ENCODE measurements around the gene GLYATL1B. TPM values are rescaled to one million over a fixed set of nuclear protein-coding genes. Genes with fewer than 3 reads are reported as not detected.

Gene GLYATL1B
- polyA plus RNA-seq, 1 donor (not counting 4 experiments of a cell fraction or from before 2014, with no cell fraction given) = not detected

GRCh38 chr11:59115553-59115952, 29.4 kb downstream of the GLYATL1B start:
- H3K4me2 ChIP-seq (ENCODE audit: control insufficient read depth, extremely low read depth, insufficient read depth, low read depth, low read length) = no peak overlapping the region
- no peaks in the 10 kb centered on the region for H3K9me3 ChIP-seq (ENCODE audit: control insufficient read depth, low read depth, low read length)
- peaks cover 0 to 5% of the 10 kb centered on the region in 2 experiments for H3K36me3 ChIP-seq (ENCODE audit: control insufficient read depth in 2 of 2, extremely low read depth in 1 of 2, insufficient read depth in 2 of 2, low read length in 2 of 2)
- no peaks in the 10 kb centered on the region for H3K27me3 ChIP-seq (ENCODE audit: control insufficient read depth, extremely low read depth, insufficient read depth, low read length)
- no peak for FAIRE-seq
- H3K4me3 ChIP-seq (ENCODE audit: control insufficient read depth in 2 of 3, extremely low read depth in 1 of 3, insufficient read depth in 2 of 3, low read depth in 1 of 3, low read length in 3 of 3) = no peak overlapping the region
- H3K79me2 ChIP-seq (ENCODE audit: control insufficient read depth, insufficient read depth, low read length) = no peaks in the 10 kb centered on the region
- dilution Hi-C loops (cut with MboI; ENCODE audit: extremely low pct_ligation_motif_present, low sequenced_read_pairs) = no loop called here
- TF ChIP-seq EZH2 (IDR thresholded peaks at IDR 0.05; ENCODE audit: low read length) (no peak), CTCF (optimal IDR thresholded peaks at IDR 0.05 in 1 of 3, IDR thresholded peaks at IDR 0.05 in 1 of 3, conservative IDR thresholded peaks at IDR 0.05 in 1 of 3; ENCODE audit: extremely low read depth in 1 of 3, insufficient read depth in 2 of 3, low read length in 3 of 3) (no peak)
- H3K27ac ChIP-seq (ENCODE audit: control insufficient read depth, insufficient read depth, low read length) = no peak overlapping the region
- no peak overlapping the region for H2AFZ ChIP-seq (ENCODE audit: control insufficient read depth, low read length)
- no peak overlapping the region for H3K9ac ChIP-seq (ENCODE audit: control insufficient read depth, extremely low read depth, insufficient read depth, low read length)
- no peak for DNase-seq (ENCODE audit: low read depth, low spot score)
- H3K9me1 ChIP-seq (ENCODE audit: control insufficient read depth, extremely low read depth, insufficient read depth, low read length) = peaks cover 2% of the 10 kb centered on the region
- peaks cover 6% of the 10 kb centered on the region for H3K4me1 ChIP-seq (ENCODE audit: control insufficient read depth, extremely low read depth, insufficient read depth, low read length)
- H4K20me1 ChIP-seq (ENCODE audit: control insufficient read depth, extremely low read depth, insufficient read depth, low read length) = no peaks in the 10 kb centered on the region

DNA sequence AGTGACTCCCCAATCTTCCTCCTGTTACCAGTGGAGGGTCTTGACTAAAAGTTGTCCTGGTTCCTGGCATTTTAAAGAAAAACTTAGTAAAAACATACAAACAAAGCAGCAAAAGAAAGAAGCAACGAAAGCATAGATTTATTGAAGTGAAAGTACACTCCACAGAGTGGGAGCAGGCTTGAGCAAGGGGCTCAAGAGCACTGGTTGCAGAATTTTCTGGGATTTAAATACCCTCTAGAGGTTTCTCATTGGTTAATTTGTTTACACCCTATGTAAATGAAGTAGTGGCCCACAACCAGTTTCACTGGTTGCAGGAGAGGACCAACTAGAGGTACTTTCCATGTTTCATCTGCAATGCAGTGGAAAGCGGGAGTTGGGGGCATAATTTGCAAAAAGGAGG, 31.7 kb downstream of the GLYATL1B start:
- H4K20me1 ChIP-seq (ENCODE audit: control insufficient read depth, extremely low read depth, insufficient read depth, low read length) = no peaks in the 10 kb centered on the region
- H2AFZ ChIP-seq (ENCODE audit: control insufficient read depth, low read length) = no peak overlapping the region
- H3K4me3 ChIP-seq (ENCODE audit: control insufficient read depth in 2 of 3, extremely low read depth in 1 of 3, insufficient read depth in 2 of 3, low read depth in 1 of 3, low read length in 3 of 3) = no peak overlapping the region
- H3K79me2 ChIP-seq (ENCODE audit: control insufficient read depth, insufficient read depth, low read length) = no peaks in the 10 kb centered on the region
- no peak for FAIRE-seq
- dilution Hi-C loops (cut with MboI; ENCODE audit: extremely low pct_ligation_motif_present, low sequenced_read_pairs) = no loop called here
- TF ChIP-seq EZH2 (IDR thresholded peaks at IDR 0.05; ENCODE audit: low read length) = no peak
- no peak for TF ChIP-seq CTCF (optimal IDR thresholded peaks at IDR 0.05 in 1 of 3, IDR thresholded peaks at IDR 0.05 in 1 of 3, conservative IDR thresholded peaks at IDR 0.05 in 1 of 3; ENCODE audit: extremely low read depth in 1 of 3, insufficient read depth in 2 of 3, low read length in 3 of 3)
- H3K27ac ChIP-seq (ENCODE audit: control insufficient read depth, insufficient read depth, low read length) = no peak overlapping the region
- peaks cover 2% of the 10 kb centered on the region for H3K9me1 ChIP-seq (ENCODE audit: control insufficient read depth, extremely low read depth, insufficient read depth, low read length)
- H3K9ac ChIP-seq (ENCODE audit: control insufficient read depth, extremely low read depth, insufficient read depth, low read length) = no peak overlapping the region
- H3K4me1 ChIP-seq (ENCODE audit: control insufficient read depth, extremely low read depth, insufficient read depth, low read length) = peaks cover 6% of the 10 kb centered on the region
- no peaks in the 10 kb centered on the region for H3K27me3 ChIP-seq (ENCODE audit: control insufficient read depth, extremely low read depth, insufficient read depth, low read length)
- no peak for DNase-seq (ENCODE audit: low read depth, low spot score)
- no peak overlapping the region for H3K4me2 ChIP-seq (ENCODE audit: control insufficient read depth, extremely low read depth, insufficient read depth, low read depth, low read length)
- H3K9me3 ChIP-seq (ENCODE audit: control insufficient read depth, low read depth, low read length) = no peaks in the 10 kb centered on the region
- H3K36me3 ChIP-seq (ENCODE audit: control insufficient read depth in 2 of 2, extremely low read depth in 1 of 2, insufficient read depth in 2 of 2, low read length in 2 of 2) = peaks cover 0 to 5% of the 10 kb centered on the region in 2 experiments

Data from keratinocyte (primary cell).